Measurements from ENCODE around the gene CDH15. TPM values are rescaled to one million over a fixed set of nuclear protein-coding genes. Genes with fewer than 3 reads are reported as not detected.

The CDH15 gene
- total and polyA plus RNA-seq, 9 of the 15 experiments (the other 6 are each of a cell fraction or from before 2014, with no cell fraction given) = 0.07 to 0.18 TPM; not detected in 7

- TF ChIP-seq ZNF584 (CRISPR knock-in tag; IDR thresholded peaks at IDR 0.05; ENCODE audit: low read depth) = no peak
Observed at GRCh38 chr16:89152831-89153700, 18.5 kb upstream of the CDH15 start (continued).

- Histone ChIP-seq H3K36me3 (ENCODE audit: control insufficient read depth, insufficient read depth, low read length) (peaks cover 22% of the 10 kb centered on the region; the same call in 2 of the 3 replicates), H4K20me1 (replicated peaks; ENCODE audit: control insufficient read depth, insufficient read depth, low read length) (no peaks in the 10 kb centered on the region), H2AFZ (ENCODE audit: low read depth, low read length) (no peak overlapping the region), H3K9me1 (ENCODE audit: control insufficient read depth, insufficient read depth, low read length) (no peaks in the 10 kb centered on the region), H3K79me2 (ENCODE audit: control insufficient read depth, insufficient read depth, low read length) (no peaks in the 10 kb centered on the region), H3K9ac (ENCODE audit: insufficient read depth in 1 of 2, low read depth in 2 of 2, low read length in 2 of 2) (no peak overlapping the region; a peak in 1 of 4 replicates), H3K4me2 (ENCODE audit: insufficient read depth, low read length) (no peak overlapping the region), H3K27ac (ENCODE audit: extremely low read depth, low read depth, low read length) (no peak overlapping the region), H3K27me3 (ENCODE audit: control insufficient read depth in 2 of 2, insufficient read depth in 2 of 2, low read length in 2 of 2) (no peaks in the 10 kb centered on the region), H3K4me3 (no peak overlapping the region), H3K4me1 (replicated peaks in 1 of 2; ENCODE audit: control insufficient read depth in 2 of 2, insufficient read depth in 2 of 2, low read length in 2 of 2) (peaks cover 0 to 47% of the 10 kb centered on the region in 2 experiments; a peak in 3 of 5 replicates), H3K9me3 (replicated peaks; ENCODE audit: control insufficient read depth, insufficient read depth, low read depth, low read length) (peaks cover 15% of the 10 kb centered on the region)
- in situ Hi-C loops (cut with MboI) = no loop called here
- BruUV-seq (replicated peaks) = no TSS peak
- CTCF ChIA-PET (ENCODE audit: low intra/inter-chr PET ratio) = no interaction called here
- FAIRE-seq (no peak), ATAC-seq (no peak; the same call in 2 of the 3 replicates), DNase-seq (ENCODE audit: extremely low read depth in 1 of 4, low spot score in 3 of 4) (no peak)
- POLR2A ChIA-PET = no interaction called here
- TF ChIP-seq RBM22 (IDR thresholded peaks at IDR 0.05; ENCODE audit: low read depth, low read length, poor library complexity, severe bottlenecking) = no peak
- TF ChIP-seq CCNT2 (IDR thresholded peaks at IDR 0.05; ENCODE audit: borderline replicate concordance, extremely low read depth, insufficient read length, low read depth, low read length) = peak; percentile 18
- peak; percentile 53; the same call in 1 of the 2 replicates for TF ChIP-seq POLR2G (IDR thresholded peaks at IDR 0.05; ENCODE audit: low read depth, low read length)
- peak; percentile 74; the same call in 1 of the 2 replicates for TF ChIP-seq ZBTB33 (CRISPR knock-in tag; IDR thresholded peaks at IDR 0.05)
- TF ChIP-seq ZNF75A (CRISPR knock-in tag; IDR thresholded peaks at IDR 0.05) = no peak
- TF ChIP-seq ETV6 (IDR thresholded peaks at IDR 0.05; ENCODE audit: borderline replicate concordance in 1 of 2, low read depth in 2 of 2, low read length in 1 of 2) = no peak
- TF ChIP-seq ETV6 (CRISPR knock-in tag; IDR thresholded peaks at IDR 0.05; ENCODE audit: borderline replicate concordance) = no peak
- TF ChIP-seq ZNF717 (CRISPR knock-in tag; IDR thresholded peaks at IDR 0.05) = no peak
- 87% methylated on average over 14 of the region's 19 CpGs for WGBS (ENCODE audit: insufficient coverage, low coverage, missing lambda C conversion rate)
- intact Hi-C loops (cut with micrococcal nuclease) = no loop called here
Observed at GRCh38 chr16:89153848-89154271, 17.7 kb upstream of the CDH15 start.

All from K562 (cell line).